Measurements from ENCODE around the gene TMEM9. TPM values are rescaled to one million over a fixed set of nuclear protein-coding genes. Genes with fewer than 3 reads are reported as not detected.

TMEM9 gene
- total RNA-seq, 4 donors from 2014 or later: 51.7 to 61.5 (median 56.7) TPM

DNA sequence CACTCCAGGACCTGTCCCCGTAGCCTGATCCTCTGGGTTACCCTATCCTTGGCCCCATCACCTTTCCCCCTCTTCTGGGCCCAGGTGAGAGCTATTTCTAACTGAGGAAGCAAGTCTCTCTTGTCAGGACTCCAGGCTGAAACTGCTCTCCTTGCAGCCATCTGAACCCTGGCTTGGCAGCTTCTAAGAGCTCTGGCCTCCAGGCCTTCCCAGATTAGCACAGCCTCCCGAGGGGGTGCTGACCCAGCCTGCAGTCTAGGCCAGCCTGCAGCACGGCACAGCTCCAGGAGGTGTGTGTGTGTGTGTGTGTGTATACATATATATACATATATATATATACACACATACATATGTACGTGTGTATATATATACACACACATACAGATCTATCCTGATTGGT lies 59.4 kb downstream of the TMEM9 start:
- Histone ChIP-seq H3K4me3 (no peak overlapping the region), H3K27me3 (peaks cover 7% of the 10 kb centered on the region), H3K27ac (no peak overlapping the region), H3K9me3 (no peaks in the 10 kb centered on the region), H3K36me3 (no peaks in the 10 kb centered on the region), H3K4me1 (no peaks in the 10 kb centered on the region)
- 60% methylated on average over 1 of the region's 4 CpGs; no CpG with 5 or more reads in 1 of the 2 donors for whole genome bisulfite sequencing, 2 donors (ENCODE audit: low coverage in 1 of 2)
- TF ChIP-seq EP300 (IDR thresholded peaks at IDR 0.05): no peak
- TF ChIP-seq POLR2A (IDR thresholded peaks at IDR 0.05): no peak
- TF ChIP-seq, protein P1, sequence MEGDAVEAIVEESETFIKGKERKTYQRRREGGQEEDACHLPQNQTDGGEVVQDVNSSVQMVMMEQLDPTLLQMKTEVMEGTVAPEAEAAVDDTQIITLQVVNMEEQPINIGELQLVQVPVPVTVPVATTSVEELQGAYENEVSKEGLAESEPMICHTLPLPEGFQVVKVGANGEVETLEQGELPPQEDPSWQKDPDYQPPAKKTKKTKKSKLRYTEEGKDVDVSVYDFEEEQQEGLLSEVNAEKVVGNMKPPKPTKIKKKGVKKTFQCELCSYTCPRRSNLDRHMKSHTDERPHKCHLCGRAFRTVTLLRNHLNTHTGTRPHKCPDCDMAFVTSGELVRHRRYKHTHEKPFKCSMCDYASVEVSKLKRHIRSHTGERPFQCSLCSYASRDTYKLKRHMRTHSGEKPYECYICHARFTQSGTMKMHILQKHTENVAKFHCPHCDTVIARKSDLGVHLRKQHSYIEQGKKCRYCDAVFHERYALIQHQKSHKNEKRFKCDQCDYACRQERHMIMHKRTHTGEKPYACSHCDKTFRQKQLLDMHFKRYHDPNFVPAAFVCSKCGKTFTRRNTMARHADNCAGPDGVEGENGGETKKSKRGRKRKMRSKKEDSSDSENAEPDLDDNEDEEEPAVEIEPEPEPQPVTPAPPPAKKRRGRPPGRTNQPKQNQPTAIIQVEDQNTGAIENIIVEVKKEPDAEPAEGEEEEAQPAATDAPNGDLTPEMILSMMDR (IDR thresholded peaks at IDR 0.05): no peak
- TF ChIP-seq POLR2AphosphoS5 (IDR thresholded peaks at IDR 0.05): no peak
- ATAC-seq: no peak

GRCh38 chr1:201093962-201094361 lies 60.3 kb downstream of the TMEM9 start:
- Histone ChIP-seq H3K4me1 (no peaks in the 10 kb centered on the region), H3K4me3 (no peak overlapping the region), H3K27me3 (peaks cover 3% of the 10 kb centered on the region), H3K27ac (no peak overlapping the region), H3K9me3 (no peaks in the 10 kb centered on the region), H3K36me3 (no peaks in the 10 kb centered on the region)
- ATAC-seq: no peak
- WGBS, 2 donors (ENCODE audit: low coverage in 1 of 2): 68 to 76% methylated on average over 4 to 5 of the region's 7 CpGs
- no peak for TF ChIP-seq POLR2AphosphoS5 (IDR thresholded peaks at IDR 0.05)
- TF ChIP-seq, protein P1 (IDR thresholded peaks at IDR 0.05): no peak
- no peak for TF ChIP-seq EP300 (IDR thresholded peaks at IDR 0.05)
- TF ChIP-seq POLR2A (IDR thresholded peaks at IDR 0.05): no peak

- Histone ChIP-seq H3K27me3 (no peaks in the 10 kb centered on the region), H3K27ac (no peak overlapping the region), H3K4me1 (no peaks in the 10 kb centered on the region), H3K36me3 (no peaks in the 10 kb centered on the region), H3K9me3 (no peaks in the 10 kb centered on the region), H3K4me3 (no peak overlapping the region)
- TF ChIP-seq EP300 (IDR thresholded peaks at IDR 0.05): no peak
- no peak for TF ChIP-seq POLR2A (IDR thresholded peaks at IDR 0.05)
- no peak for TF ChIP-seq POLR2AphosphoS5 (IDR thresholded peaks at IDR 0.05)
- TF ChIP-seq, protein P1 (IDR thresholded peaks at IDR 0.05): no peak
- WGBS, 2 donors (ENCODE audit: low coverage in 1 of 2): 89% methylated on average over 3 of the region's 7 CpGs; no CpG with 5 or more reads in 1 of the 2 donors
- no peak for ATAC-seq
Observed at GRCh38 chr1:201093561-201093960, 60.7 kb downstream of the TMEM9 start.

GRCh38 chr1:201092738-201093137 lies 61.5 kb downstream of the TMEM9 start:
- Histone ChIP-seq H3K4me3 (no peak overlapping the region), H3K9me3 (no peaks in the 10 kb centered on the region), H3K36me3 (no peaks in the 10 kb centered on the region), H3K27me3 (no peaks in the 10 kb centered on the region), H3K4me1 (no peaks in the 10 kb centered on the region), H3K27ac (no peak overlapping the region)
- no peak for TF ChIP-seq POLR2AphosphoS5 (IDR thresholded peaks at IDR 0.05)
- TF ChIP-seq, protein P1 (IDR thresholded peaks at IDR 0.05): no peak
- TF ChIP-seq POLR2A (IDR thresholded peaks at IDR 0.05): no peak
- TF ChIP-seq EP300 (IDR thresholded peaks at IDR 0.05): no peak
- WGBS, 2 donors (ENCODE audit: low coverage in 1 of 2): 83 to 93% methylated on average over 1 to 3 of the region's 3 CpGs
- ATAC-seq: no peak

- TF ChIP-seq POLR2A (IDR thresholded peaks at IDR 0.05) (no peak), POLR2AphosphoS5 (IDR thresholded peaks at IDR 0.05) (no peak), EP300 (IDR thresholded peaks at IDR 0.05) (no peak)
- TF ChIP-seq, protein P1 (IDR thresholded peaks at IDR 0.05): no peak
- no peak overlapping the region for H3K27ac ChIP-seq
- no peak for ATAC-seq
- no peaks in the 10 kb centered on the region for H3K36me3 ChIP-seq
- no peaks in the 10 kb centered on the region for H3K4me1 ChIP-seq
- no peak overlapping the region for H3K4me3 ChIP-seq
- no peaks in the 10 kb centered on the region for H3K9me3 ChIP-seq
- no peaks in the 10 kb centered on the region for H3K27me3 ChIP-seq
- 60 to 100% methylated on average over 1 of the region's 4 CpGs for WGBS, 2 donors (ENCODE audit: low coverage in 1 of 2)
Observed at GRCh38 chr1:201091256-201091655, 63.0 kb downstream of the TMEM9 start.
